Pulmonary artery endothelial cell (primary cell): ENCODE results near the gene LENG9. TPM values are rescaled to one million over a fixed set of nuclear protein-coding genes. Genes with fewer than 3 reads are reported as not detected.

Experiments
- DNase-seq: peaks from one replicate; pipeline ENCODE4 v3.0.0-alpha.2; 2011; ENCODE audit warnings: low read depth, low spot score
- total RNA-seq: library from RNA; depleted of rRNA; stranded (reverse); fragments of >200 nt; gene quantifications from 2 replicates; pipeline ENCODE4 v1.2.3, GENCODE V29; 2014

The LENG9 gene
- total RNA-seq, 1 donor from 2014 or later: 7.9 TPM

DNA sequence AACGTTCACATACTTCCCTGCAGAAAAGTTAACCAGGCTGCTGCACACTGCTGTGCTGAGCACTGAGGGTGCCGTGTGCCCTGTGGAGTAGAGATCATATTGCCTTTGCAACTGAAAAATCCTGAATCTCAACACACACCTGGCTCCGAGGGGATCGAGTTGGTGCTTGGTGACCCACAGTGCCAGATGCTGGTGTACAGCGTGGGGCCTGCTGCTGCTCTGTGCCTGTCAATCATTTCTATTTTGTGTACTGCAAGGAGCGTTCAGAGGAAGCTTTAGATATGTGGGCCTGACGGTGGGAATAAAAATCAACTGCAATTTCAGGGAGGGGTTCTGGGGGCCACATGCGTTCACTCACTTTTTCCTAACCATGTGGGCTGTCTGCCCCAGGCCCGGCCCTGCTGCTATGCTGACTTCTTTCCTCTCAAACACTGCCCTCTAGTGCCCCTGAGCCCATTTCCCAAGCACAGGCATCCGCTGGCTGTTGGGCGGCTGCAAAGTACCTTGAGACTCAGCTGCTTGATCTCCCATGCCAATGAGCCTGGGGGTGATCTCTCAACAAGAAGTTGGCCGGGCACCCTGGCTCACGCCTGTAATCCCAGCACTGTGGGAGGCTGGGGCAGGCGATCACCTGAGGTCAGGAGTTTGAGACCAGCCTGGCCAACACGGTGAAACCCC, 24.3 kb downstream of the LENG9 start:
- no peak for DNase-seq

DNA sequence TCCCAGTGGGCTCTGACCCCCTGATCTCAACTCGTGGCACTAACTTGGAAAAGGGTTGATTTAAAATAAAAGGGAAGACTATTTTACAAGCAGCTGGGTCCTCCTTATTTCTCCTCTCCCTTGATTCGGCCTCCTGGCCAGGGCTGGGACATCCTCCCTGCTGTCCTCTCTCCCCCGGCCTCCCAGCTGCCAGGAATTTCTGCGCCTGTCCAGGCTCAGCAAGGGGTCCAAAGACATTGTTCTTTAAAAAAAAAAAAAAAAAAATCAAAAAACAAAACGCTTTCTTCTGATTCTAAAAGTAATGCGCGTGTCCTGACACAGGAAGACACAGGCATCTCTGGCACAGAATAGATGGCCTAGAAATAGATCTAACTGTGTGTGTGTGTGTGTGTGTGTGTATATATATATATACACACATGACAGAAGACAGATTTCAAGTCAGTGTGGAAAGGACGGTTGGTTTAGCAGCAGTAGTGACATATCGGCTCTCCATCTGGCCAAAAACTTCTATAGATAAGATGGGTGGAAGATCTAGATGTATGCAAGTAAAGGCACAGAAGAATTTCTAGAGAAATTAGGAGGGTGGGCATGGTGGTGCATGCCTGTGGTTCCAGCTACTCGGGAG, 26.8 kb downstream of the LENG9 start:
- DNase-seq: no peak

DNA sequence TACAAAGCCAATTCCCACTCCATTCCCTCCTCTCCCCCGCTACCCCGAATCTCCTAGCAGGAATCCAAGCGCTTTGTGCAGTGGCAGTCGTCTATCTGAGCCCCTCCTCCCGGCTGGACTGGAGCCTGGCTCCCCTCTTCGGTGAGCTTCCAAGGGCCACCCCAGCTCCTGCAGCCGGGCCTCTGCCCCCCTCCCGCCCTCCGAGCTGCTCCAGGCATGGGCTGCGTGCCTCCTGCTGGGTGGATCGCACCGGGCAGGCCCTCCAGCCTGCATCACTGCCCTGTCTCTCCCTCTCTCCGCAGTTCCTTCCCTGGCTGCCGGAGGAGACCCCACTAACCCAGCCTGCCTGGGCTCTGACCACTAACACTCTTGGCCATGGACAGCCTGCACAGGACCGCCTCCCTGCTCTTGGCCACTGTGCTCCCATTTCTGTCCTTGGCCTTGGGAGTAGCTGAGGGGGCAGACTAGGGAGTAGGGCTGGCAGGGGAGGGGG, 27.5 kb downstream of the LENG9 start:
- DNase-seq: no peak

DNA sequence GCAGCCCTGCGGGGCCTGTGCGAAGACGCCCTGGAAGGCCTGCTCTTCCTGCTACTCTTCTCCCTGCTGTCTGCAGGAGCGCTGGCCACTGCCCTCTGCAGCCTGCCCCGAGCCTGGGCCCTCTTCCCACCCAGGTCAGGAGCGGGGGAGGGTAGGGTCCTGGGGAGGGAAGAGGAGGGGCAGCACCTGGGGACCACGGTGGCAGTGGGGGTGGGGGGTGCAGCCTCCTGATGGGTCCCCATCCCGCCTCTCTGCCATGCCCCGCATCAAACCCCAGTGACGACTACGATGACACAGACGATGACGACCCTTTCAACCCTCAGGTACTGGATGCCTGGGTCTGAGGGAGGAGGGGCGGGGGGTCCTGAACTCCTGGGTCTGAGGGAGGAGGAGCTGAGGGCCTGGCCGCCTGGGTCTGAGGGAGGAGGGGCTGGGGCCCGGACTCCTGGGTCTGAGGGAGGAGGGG, 28.0 kb downstream of the LENG9 start:
- no peak for DNase-seq

DNA sequence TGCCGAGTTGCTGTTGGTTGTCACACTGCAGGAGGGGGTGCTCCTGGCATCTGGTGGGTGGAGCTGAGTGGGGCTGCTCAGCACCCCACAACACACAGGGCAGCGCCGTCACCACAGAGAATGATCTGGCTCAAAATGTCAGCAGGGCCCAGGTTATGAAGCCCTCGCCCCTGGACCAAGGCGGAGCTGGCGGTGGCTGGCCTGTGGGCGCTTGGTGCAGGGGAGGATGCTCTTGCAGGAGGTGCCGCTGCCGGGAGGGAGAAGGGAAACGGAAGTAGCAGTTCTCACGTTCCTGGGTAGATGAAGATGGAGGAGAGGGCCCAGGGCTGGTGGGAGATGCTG, 28.7 kb downstream of the LENG9 start:
- DNase-seq: no peak

DNA sequence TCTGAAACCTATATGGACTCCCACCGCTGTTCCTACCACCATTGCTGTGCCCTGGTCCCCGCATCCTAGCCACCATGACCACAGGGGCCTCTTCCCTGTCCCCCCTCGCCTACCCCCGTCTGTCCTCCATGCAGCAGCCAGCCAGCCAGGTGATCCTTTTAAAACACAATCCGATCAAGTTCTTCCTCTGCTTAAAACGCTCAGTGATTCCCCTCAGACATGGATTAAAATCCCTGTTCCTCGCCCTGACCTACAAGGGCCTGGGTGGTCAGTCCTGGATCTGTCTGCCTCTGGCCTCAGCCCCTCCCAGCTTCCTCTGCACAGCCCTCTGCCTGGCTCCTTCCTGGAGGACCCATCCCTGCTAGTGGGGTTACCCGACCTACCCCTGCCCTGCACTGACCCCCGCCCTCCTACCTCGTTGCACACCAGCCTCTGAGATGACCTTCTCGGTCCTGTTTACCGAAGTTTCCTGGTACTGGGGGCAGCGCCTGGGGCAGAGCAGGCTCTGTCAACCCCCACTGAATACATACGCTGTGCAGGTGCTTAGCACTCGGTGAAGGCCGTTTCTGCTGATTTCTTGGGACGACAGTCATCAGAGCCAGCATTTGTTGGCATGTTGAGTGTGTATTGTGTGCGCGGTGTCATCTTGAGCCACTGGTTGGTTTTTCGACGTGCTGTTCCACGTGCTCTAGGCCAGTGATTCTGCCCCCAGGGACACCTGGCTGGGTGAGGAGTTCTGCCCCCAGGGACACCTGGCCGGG, 29.3 kb downstream of the LENG9 start:
- no peak for DNase-seq

DNA sequence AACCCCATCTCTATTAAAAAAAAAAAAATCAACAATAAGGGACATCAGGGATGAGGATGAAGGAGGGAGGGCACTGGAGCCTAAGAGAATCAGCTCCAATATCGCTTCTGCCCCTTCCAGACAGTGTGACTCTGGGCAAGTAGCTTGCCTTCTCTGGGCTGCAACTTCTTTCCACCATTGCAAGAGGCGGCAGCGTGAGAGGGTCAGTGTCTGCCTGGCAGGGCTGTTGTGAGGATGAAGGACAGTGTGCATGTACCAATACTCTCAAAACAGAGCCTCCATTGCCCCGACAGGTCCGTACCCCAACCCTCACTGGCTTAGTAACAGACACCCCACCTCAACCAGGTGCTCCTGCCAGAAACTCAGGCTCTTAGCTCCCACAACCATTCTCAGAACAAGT, 29.9 kb downstream of the LENG9 start:
- no peak for DNase-seq

DNA sequence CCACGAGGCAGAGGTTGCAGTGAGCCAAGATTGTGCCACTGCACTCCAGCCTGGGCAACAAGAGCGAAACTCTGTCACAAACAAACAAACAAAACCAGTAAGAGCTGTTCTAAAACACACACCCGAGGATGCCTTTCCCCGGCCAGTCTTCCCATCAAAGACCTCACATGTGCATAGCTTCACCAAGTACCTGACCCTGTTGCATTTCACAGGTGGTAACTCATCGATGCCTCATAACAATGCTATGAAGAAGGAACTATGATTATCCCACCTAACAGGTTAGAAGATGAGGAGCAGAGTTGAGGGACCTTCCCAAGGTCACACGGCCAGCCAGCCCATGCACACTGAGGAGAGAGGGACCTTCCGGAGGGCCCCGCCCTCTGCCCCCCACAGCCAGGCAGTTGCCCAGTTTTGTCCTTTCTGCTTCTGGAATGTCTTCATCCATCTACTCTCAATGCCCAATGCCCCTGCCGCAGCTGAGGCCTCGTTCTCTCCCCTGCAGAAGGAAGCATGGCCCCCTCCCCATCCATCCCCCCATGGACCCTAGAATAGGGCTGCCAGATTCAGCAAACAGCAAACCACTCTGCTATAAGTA, 31.3 kb downstream of the LENG9 start:
- DNase-seq: no peak

DNA sequence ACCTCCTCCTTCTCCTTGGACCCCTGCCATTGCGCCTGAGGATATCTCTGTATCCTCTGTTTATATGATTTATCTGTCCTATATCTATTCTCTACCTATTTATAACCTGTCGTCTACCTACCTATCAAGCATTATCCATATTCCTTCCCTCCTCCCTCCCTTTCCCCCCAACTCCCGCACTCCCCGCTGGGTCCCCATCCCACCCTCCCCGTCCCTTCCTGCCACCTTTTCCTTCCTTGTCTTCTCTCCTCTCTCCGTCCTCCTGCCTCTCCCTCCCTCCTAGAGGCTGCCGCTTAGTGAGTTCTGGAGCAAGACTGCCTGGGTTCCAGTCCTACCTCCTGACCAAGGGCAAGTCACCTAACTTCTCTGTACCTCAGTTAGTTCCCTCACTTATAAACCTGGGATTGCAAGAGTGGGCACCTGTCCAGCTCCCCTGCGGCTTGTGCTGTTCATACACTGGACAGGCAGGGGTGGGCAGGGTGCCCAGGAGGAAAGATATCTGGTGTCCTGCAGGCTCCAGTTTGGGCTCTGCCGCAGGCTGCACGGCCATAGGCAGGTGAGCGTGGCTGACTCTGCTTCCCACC, 32.2 kb downstream of the LENG9 start:
- no peak for DNase-seq

DNA sequence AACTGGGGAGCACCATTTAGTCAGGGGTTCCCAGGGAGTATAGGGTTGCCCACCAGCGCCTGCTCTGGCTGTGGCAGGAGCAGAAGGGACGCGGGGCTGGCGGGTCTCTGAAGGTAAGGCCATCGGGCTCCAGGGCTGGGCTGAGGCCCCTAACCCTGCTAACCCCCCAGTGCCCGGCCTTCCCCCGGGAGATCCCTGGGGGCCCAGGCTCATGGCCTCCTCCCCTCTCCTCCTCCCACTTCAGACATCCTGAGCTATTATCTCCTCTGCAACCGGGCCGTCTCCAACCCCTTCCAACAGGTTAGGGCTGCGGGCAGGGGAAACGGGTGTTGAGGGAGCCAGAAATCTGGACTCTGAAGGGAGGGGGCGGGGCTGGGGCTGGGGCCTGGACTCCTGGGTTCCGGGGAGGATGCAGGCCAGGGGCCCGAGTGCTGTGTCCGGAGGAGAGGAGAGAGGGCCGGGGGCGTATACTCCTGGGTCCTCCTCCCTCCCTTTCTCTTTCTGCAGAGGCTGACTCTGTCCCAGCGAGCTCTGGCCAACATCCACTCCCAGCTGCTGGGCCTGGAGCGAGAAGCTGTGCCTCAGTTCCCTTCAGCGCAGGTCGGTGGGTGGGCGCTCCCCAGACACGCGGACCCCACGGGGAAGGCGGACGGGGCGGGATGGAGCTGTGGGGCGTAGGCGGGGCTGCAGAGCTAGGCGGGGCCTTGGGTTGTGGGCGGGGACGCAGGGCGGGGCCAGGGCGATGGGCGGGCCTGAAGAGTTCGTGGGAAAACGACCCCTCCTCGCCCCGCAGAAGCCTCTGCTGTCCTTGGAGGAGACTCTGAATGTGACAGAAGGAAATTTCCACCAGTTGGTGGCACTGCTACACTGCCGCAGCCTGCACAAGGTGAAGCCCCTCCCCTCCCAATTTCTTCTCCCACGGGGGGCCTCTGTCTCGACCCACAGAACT, 33.0 kb downstream of the LENG9 start:
- DNase-seq: no peak

DNA sequence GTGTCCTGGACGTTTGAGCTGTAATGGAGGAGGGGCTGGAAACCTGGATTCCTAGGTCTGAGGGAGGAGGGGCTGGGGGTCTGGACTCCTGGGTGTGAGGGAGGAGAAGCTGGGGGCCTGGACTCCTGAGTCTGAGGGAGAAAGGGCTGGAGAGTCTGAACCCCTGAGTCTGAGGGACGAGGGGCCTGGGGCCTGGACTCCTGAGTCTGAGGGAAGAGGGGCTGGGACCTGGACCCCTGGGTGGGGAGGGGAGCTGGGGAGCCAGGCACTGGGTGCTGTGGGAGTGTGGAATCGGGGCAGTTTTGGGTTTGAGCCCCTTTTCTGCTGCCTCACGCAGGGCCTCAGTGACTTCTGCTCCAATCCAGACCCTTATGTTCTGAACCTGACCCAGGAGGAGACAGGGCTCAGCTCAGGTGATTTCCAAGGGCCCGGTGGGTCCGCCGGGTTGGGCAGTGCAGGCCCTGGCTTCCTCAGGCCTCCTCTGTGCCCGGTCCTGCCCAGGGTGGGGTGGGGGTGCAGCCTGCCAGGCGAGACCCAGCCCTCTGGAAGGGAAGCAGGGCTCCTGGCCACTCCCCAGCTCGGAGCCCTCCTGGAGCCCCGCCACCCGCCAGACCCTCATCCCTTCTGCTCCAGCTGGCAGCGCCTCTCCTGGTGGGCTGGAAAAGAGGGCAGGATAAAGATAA, 33.9 kb downstream of the LENG9 start:
- no peak for DNase-seq

DNA sequence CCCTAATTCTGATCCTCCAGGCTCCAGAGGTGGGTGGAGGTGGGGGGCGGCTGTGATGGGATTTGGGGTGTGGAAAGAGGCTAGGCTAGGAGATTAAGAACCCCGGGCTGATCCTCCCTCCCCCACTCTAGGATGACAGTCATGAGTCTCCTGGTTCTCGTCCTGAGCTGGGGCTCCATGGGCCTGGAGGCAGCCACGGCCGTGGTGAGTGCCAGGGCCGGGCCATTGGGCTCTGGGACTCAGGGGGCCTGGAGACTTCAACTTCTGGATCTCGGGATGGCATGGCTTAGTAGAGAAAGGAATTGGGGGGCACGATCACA, 34.4 kb downstream of the LENG9 start:
- DNase-seq: no peak

DNA sequence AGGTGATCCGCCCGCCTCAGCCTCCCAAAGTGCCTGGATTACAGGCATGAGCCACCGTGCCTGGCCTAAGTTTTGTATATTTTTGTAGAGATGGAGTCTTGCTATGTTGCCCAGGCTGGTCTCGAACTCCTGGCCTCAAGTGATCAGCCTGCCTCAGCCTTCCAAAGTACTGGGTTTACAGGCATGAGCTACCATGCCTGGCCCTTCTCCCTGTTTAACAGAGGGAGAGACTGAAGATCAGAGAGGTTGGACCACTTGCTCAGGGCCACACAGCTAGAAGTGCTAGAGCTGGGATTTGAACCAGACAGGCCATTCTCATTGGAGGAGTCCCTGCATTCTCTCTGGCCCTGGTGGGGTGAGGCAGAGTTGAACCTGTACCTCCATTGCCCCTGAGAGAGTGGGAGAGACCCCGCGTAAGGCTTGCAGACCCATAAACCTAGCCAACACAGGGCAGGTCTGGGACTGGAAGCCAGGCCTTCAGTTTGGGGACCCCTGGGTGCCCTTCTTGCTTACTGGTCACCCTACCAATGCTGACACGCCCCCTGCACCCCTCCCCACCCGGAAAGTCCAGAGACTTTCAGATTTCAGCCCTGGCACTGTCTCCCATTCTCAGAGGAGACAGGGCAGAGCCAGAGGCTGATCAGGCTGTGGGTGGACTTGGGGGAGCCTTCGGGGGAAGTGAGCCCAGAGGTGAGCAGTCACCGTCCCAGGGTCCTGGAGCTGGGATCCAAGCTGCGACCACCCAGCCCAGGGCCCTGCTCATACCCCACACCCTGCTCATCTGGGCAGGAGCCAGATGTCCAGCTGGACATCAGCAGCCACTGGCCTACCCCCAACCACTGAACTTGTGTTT, 35.0 kb downstream of the LENG9 start:
- DNase-seq: no peak

DNA sequence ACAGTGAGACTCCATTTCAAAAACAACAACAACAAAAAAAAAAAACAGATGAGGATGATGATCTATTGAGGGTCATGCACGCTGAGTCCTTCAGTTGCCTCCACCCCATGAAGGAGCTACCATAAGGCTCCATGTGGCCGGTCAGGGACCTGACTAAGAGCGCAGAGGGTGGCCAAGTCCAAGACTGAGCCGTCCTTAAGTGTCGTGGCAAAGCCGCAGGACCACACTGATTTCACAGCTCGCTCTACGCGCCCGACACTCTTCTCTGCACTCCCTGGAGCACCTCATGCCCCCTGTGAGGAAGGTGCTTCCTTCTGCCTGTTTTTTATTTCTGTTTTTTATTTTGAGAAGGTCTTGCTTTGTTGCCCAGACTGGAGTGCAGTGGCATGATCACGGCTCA, 36.0 kb downstream of the LENG9 start:
- no peak for DNase-seq

DNA sequence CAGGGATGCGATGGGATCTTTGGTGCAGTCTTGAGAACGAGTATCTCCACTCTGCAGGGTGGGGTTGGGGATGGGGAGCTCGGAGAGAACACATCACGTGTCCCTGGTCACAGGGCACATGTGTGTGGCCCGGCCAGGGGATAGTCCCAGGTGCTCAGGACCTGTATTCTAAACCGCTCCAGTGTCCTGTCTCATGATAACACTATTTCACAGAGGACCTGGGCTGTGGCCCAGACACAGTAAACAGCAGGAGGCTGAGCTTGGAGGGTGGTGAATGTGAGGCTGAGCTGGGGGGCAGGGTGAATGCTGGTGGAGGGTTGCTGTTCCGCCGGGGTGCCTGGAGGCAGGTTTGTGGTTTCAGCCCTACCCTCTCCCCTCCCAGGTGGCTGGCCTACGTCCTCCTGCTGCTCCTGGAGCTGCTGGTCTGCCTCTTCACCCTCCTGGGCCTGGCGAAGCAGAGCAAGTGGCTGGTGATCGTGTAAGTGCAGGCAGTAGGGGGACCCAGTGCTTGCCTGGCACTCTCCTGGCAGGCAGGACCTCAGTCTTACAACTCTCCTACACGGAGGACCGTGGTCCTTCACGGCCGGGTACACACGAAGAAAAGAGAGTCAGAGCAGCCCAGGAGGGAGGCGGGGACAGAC, 37.2 kb downstream of the LENG9 start:
- DNase-seq: no peak

DNA sequence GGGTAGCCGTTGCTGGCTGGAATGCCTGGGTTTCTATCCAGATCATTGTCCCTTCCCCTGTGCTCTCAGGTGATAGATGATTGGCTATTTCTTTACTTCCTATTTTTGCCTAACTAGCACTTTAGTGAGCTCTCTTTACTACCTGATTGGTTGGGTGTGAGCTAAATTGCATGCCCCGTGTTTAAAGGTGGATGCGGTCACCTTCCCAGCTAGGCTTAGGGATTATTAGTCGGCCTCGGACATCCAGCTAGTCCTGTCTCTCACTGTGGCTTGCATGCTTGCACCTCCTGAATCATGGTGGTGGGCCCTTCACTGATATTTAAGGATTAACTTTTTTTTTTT, 38.2 kb downstream of the LENG9 start:
- DNase-seq: no peak

DNA sequence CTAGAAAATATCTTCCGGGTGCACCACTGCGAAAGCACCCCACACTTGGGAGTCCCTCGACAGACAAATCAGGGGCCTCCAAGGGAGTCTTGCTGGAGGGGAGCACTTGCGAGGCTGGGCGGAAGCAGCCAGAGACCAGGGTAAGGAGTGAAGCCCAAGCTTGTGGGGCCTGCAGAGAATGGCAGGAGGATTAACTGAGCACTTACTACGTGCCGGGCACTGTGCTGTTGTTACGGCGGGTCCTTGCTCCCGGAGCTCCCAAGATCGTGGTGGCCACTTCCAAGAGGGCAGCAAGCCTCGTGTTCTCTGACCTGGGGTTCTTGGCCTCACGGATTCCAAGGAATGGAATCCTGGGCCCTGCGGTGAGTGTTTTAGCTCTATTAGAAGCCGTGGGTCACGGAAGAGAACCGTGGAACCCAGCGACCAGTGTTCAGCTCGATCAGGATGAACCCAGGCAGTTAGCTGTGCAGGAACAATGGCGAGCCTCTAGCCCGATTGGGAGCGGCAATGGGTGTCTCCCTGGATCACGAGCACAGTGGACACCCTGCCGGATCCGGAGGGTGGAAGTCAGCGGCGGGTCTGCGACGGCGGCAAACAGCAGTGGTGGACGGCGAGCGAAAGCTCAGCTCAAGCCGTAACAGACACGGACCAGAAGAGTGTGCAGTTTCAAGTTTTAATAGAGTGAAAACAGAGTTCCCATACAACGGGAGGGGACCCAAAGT, 38.8 kb downstream of the LENG9 start:
- no peak for DNase-seq

DNA sequence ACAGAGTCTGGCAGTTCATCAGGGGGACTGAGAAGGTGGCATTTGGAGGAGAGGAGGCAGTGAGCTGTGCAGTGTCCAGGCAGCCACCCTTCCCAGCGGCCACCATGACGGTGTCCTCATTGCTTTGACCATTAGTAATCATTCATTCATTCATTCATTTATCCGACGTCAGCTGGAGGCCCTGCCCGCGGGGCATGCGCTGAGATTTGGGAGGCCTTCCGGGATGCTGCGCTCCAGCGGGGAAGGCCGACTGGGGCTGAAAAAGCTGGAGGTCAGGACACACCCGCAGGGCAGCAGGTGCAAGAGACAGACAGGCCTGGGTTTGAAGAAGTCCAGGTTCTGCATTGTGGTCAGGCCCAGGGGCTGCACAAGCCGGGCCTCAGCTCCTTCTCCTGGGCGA, 39.4 kb downstream of the LENG9 start:
- no peak for DNase-seq
